GM19455 (cell line): ENCODE measurements around the gene CDC42SE2.
"Not testable (repeated sequence)": the region's sequence is repeated elsewhere in the genome, so short reads cannot be mapped to it uniquely, and the experiment has no call there.

Source experiments
- ATAC-seq: cut with Tn5 transposase; IDR thresholded peaks from one replicate; pipeline ENCODE4 v1.9.1; 2021; ENCODE audit not compliant: unreplicated experiment

The CDC42SE2 gene

DNA sequence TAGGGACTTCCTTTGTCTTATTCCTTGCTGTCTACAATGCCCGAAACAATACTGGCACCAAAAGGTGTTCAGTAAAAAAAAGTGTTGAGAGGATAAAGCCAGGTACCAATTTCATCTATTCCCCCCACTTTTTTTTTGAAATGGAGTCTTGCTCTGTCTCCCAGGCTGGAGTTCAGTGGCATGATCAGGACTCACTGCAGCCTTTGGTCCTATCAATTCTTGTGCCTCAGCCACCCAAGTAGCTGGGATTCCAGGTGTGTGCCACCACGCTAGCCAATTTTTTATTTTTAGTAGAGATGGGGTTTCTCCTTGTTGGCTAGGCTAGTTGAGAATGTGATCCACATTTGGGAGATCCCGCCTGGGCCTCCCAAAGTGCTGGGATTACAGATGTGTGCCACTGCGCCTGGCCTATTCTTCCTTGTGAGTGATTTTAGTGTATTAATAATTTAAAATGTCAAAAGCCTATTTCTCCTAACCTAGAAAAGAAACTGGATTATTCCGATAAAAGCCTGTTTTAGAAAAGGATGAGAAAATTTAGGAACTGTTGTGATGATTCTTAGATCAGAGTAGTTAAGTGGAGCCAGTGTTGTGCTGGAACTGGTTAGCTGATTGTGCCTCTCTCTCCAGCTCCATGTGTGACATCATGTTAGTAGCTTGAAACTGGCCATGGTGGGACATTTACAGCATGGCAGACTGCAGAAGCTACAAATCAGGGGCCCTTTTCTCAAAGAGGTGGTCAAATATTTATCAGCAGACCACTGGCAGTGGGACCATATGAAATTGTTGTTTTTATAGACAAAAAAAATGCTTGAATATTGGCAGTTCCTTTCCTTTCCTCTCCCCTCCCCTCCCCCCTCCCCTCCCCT is 14.3 kb downstream of the CDC42SE2 start:
- ATAC-seq = no peak

DNA sequence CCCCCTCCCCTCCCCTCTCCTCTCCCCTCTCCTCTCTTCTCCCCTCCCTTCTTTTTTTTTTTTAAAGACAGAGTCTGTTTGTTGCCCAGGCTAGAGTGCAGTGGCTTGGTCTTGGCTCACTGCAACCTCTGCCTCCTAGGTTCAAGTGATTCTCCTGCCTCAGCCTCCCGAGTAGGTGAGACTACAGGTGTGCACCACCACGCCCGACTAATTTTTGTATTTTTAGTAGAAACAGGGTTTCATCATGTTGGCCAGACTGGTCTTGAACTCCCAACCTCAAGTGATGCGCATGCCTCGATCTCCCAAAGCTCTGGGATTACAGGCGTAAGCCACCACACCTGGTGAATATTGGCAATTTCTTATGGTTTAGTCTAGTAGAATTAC is 14.9 kb downstream of the CDC42SE2 start:
- not testable (repeated sequence) for ATAC-seq

DNA sequence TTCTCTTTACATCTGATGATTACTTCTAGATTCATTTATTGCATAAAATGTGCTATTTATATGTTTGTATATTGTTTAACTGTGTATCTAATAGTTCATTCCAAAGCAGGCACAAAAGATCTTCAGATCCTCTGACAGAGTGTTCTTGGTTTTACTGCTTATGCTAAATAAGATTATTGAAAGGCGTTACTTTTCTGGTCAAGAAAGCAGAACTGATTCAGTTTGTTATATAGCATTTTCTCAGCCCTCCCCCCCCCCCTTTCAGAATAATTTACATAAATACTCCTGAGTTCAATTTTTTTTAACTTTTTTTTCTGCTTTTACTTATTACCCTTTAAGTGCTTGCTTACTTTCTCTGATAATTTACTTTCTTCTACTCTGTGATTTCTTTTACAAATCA is 15.4 kb downstream of the CDC42SE2 start:
- ATAC-seq = peak; percentile 28

DNA sequence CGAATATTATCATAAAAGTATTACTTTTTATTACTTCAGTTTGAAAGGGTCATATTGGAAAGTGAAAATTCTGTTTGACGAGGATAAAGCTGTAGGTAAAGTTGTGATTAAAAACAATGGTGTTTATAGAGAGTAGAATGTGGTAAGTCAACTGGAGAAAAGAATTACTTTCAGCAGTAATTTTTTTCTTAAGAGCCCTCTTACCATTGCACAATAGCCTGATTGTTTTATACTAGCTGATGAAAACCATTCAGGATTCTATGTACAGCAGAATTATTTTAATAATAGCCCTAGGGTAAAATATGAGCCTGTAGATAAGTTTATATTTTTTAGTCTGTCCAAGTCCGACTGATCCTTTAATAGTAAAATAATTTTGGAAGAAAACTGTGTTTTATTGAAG is 16.6 kb downstream of the CDC42SE2 start:
- ATAC-seq = no peak

DNA sequence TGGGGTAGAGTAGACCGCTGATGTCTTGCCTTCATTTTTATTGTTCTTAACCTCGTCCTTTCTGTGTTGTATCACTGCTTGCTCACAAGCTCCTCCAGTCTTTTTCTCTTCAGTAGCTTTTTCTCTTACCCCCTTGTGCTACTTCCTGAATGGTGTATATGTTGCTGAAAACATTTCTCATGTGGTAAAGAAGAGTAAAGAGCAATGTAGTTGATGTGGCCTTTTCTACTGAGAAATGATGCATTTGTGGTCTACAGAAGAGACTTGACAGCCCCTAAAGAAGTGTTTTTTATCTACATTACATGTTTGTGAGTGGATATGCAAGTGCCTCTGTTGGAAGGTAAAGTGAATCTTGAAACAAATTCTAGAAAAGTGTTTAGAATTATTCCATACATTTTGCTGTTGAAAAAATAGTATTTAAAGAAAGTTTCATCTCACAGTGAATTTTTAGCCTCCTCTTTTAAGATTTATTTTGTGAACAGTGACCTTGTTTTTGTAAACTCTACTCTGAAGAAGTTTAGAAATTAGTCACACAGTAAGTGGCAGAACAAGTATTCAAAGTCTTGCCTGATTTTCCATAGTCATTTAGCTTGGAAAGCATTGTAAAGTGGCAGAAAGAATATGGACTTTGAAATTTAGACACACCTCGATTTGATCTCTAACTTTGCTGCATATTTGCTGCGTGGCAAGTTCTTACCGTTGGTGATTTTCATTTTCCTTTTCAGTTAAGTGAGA is 17.4 kb downstream of the CDC42SE2 start:
- peak; percentile 39 for ATAC-seq

DNA sequence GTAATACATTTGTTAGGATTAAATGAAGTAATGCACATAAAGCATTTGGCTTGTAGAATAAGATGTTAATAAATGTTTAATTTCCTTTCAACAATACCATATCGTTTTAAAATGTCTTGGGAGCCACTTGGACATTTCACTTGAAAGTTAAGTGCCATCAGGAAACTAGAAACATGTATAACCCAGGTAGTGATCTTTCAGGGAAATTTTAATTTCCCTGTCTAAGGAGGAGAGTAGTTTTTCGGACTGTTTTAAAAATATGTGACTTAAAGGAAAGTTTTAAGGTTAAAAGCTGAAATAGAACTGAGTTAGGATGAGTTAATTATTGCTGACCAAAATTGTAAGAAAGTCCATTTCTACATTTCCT is 18.0 kb downstream of the CDC42SE2 start:
- no peak for ATAC-seq

DNA sequence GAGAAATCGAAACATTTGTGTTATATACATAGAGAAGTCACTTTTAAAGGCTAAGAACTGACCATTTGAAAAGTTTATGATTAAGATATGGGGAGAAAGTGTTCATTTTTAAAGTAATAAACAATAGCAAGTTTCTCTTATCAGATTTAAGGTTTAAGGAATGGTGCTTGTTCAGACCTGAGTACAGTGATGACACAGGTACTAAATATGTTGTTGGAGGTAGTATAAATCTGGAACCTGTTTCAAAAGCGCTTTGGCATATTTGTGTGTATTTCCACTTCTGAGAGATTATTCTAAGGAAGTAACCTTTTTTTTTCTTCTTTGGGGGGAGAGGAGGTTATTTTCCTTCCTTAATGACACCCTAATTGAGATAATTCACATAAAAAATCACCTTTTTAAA is 18.4 kb downstream of the CDC42SE2 start:
- ATAC-seq = no peak

DNA sequence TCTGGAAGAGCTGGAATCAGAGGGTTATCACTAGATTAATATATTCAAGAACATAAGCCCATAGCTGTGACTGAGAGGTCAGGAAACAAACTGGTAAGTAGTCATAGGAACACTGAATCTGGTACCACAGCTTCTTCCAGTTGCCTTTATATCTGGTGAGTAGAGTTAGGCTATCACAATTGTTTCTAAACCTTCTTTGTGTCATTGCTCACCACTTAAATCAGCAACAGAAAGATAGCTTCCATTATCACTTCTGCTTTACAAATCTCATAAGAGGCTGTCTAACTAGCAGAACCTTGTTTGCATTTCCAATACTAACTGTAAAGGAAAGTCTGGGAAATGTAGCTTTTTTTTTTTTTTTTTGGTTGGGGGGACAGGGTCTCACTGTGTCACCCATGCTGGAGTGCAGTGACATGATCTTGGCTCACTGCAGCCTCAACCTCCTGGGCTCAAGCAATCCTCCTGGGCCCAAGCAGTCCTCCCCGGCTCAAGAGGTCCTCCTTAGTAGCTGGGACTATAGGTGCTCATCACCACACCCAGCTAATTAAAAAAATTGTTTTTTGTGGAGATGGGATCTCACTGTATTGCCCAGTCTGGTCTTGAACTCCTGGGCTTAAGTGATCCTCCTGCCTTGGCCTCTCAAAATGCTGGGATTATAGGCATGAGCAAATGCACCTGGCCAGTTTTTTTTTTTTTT is 22.0 kb downstream of the CDC42SE2 start:
- ATAC-seq = peak; percentile 36

DNA sequence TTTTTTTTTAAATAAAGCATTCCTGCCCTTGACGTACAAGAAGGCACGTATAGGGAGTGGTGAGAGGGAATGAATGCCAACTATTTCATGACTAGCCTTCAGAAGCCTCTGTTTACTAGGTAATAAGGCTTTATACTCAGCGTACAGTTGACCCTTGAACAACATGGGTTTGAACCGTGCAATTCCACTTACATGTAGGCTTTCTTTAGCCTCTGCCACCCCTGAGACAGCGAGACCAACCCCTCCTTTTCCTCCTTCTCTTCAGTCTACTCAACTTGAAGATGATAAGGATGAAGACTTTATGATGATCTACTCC is 22.5 kb downstream of the CDC42SE2 start:
- ATAC-seq = no peak

DNA sequence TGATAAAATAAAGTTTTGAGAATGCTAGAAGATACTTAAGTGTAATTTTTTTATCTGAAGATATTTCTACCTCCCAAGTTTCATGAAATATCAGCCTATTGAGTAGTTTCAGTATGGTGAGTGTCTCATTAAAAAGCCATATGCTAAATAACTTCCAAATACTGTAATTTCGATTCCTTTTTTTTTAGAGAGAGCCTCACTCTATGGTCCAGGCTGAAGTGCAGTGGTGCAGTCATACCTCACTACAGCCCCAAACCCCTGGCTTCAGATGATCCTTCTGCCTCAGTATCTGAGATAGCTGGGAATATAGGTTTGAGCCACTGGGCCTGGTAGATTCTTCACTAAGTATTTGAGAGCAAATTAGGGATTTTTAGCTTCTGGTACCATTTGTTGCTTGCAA is 24.5 kb downstream of the CDC42SE2 start:
- no peak for ATAC-seq

DNA sequence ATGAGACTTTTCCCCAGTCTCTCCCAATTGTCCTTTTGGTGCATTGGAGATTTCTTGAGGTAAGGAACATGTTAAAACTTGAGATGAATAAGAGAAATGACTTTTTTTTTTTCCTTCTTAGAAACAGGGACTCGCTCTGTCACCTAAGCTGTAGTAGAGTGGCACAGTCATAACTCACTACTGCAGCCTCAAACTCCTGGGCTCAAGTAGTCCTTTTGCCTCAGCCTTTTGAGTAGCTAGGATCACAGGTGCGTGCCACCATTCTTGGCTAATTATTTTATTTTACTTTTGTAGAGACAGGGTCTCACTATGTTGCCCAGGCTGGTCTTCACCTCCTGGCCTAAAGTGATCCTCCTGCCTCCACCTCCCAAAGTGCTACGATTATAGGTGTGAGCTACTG is 25.9 kb downstream of the CDC42SE2 start:
- peak; percentile 50 for ATAC-seq

DNA sequence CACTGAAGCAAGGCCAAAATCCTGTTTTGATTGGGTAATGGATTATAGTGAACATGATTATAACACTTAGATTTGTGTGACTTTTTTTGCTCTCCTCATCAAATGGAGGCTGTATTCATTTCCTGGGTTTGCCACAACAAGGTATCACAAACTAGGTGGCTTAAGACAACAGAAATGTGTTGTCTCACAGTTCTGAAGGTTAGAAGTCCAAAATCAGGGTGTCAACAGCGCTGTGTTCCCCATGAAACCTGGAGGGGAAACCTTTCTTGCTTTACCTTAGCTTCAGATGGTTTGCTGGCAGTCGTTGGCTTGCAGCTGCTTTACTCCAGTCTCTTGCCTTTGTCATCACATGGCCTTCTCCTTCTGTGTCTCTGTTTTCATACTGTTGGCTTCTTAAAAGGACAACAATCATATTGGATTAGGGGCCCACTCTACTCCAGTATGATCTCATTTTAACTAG is 32.4 kb downstream of the CDC42SE2 start:
- no peak for ATAC-seq

DNA sequence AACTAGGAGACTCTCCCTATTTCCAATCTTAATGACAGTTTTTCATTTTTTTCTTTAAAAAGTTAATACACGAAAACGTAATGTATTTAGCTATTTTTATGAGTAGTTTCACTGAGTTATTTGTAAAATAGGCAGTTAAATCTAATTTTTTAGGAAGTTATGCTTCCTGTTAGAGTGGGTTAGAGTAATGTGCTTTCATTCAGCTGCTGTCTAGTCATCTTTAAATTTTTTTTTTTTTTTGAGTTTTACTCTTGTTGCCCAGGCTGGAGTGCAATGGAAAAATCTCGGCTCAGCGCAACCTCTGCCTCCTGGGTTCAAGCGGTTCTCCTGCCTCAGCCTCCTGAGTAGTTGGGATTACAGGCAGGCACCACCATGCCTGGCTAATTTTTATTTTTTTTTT is 34.0 kb downstream of the CDC42SE2 start:
- ATAC-seq = no peak

DNA sequence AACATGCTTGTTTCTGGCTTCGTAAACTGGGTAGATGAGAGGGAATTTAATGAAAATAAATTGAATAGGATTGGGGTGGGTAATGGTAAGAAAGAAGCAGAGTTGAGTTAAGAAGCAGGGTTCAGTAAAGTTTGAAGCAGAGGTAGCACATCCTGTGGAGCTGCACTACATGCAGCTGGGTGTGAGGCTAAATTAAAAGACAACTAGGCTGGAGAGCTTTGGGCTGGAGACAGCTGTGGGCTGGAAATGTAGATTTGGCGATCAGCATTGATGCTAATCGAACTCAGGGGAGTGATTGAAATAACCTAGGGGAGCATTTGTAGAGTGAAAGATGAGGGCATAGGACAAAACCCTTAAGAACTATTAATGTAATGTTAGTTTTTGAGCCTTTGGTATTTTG is 35.6 kb downstream of the CDC42SE2 start:
- no peak for ATAC-seq

DNA sequence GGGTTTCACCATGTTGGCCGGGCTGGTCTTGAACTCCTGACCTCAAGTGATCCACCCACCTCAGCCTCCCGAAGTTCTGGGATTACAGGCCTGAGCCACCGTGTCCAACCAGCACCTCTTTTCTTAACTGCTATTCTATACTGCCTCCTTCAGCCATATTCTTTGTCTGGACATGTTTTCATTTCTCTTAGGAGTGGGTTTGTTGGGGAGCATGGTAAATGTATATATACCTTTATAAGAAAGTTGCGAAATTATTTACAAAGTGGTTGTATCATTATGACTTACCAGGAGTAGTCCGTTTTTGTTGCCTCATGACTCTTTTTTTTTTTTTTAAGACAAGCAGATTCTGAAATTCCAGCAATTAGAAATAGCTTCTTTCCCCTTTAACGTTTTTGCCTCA is 38.7 kb downstream of the CDC42SE2 start:
- ATAC-seq = no peak

DNA sequence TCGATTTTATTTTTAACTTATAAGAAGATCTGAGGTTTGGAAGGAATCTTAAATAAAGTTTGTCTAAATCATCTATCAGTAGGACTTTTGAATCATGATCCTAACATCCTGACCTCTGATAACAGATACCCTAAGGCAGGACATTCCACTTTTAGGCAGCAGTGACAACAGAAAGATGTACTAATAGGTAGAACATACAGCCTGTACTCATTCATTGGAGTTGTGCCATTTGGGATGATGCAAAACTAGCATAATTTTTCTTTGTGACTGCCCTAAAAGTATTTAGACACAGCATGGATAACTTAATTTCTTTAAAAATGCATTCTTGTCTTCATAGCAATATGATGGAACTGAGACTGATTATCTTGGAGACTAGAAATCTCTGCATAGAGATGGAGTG is 39.7 kb downstream of the CDC42SE2 start:
- no peak for ATAC-seq

DNA sequence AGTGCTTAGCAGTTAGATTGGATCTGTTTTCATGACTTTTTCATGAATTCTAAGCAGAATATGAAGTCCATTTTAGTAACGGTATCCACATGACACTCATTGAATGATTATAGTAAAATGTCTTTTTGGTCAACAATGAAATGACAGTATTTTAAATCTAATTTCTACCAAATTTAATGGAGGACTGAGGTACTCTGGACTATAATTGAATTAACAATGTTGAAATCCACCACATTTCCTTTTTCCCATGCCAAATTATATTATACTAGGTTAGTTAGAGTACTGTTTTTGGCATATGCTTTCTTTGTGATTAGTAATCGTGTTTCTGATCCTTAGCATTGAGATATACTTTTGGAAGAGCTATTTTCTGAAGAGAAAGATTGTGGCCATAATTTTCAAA is 40.6 kb downstream of the CDC42SE2 start:
- ATAC-seq = no peak

DNA sequence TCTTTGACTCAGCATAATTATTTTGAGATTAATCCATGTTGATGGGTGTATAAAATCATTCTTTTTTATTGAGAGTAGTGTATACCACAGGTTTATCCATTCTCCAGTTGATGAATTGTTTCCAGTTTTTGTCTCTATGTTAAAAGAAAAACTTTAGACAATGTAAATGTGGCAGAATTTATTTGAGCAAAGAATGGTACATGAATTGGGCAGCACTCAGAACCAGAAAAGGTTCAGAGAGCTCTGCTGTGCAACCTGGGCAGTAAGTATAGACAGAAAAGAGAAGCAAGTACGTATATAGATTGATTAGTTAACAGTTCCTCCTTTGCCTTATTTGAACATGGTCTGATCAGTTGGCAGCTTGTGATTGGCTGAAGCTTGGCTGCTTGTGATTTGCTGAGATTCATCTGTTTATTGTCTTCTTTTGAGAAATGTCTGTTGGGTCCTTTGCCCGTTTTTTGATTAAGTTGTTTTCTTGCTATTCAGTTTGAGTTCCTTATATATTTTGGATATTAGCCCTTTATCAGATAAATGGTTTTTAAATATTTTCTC is 41.4 kb downstream of the CDC42SE2 start:
- ATAC-seq = no peak

DNA sequence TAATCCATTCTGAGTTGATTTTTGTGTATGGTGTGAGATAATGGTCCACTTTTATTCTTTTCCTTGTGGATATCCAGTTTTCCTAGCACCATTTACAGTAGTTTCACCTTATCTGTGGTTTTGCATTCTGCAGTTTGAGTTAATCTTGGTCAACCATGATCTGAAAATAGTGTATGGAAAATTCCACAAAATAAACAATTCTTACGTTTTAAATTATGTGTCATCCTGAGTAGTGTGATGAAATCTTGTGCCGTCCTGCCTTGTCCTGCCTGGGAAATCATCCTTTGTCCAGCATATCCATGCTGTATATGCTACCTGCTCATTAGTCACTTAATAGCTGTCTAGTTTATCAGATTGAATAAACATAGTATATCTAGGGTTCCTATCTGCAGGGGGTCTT is 42.1 kb downstream of the CDC42SE2 start:
- ATAC-seq = no peak

DNA sequence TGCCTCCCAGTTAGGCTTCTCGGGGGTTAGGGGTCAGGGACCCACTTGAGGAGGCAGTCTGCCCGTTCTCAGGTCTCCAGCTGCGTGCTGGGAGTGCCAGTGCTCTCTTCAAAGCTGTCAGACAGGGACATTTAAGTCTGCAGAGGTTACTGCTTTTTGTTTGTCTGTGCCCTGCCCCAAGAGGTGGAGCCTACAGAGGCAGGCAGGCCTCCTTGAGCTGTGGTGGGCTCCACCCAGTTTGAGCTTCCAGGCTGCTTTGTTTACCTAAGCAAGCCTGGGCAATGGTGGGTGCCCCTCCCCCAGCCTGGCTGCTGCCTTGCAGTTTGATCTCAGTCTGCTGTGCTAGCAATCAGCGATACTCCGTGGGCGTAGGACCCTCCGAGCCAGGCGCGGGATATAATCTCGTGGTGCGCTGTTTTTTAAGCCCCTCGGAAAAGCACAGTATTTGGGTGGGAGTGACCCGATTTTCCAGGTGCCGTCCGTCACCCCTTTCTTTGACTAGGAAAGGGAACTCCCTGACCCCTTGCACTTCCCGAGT is 48.5 kb downstream of the CDC42SE2 start:
- not testable (repeated sequence) for ATAC-seq

DNA sequence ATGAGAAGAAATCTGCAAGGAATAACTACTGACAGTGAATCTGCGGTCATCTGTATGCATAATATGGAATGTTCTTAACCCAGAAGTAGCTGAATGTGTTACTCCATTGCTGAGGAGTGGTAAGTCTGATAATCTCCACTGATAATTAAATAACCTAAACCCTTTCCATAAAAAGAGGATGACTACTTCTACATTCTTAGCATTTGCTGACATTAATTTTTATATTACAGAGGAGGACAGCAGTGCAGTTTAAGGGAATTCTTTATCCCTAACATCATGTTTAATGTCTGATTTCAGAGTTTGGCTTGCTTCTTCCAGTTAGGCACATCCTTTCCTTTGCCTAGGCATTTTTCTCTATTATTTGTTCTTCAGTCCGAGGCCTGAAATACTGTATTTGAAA is 52.2 kb downstream of the CDC42SE2 start:
- no peak for ATAC-seq
